ENCODE data around the gene COPZ2.

GRCh38 chr17:48057626-48058025 is 20.0 kb upstream of the COPZ2 start:
- TF ChIP-seq CTCF (tag by site-specific recombination; IDR thresholded peaks at IDR 0.05) (no peak), ZBTB7A (tag by site-specific recombination; IDR thresholded peaks at IDR 0.05; ENCODE audit: low read depth) (no peak), KLF10 (tag by site-specific recombination; IDR thresholded peaks at IDR 0.05) (no peak), ZNF792 (tag by site-specific recombination; IDR thresholded peaks at IDR 0.05) (no peak), KLF7 (tag by site-specific recombination; IDR thresholded peaks at IDR 0.05; ENCODE audit: borderline replicate concordance) (no peak)
